H9 (cell line): ENCODE data around the gene HAUS2. TPM values are rescaled to one million over a fixed set of nuclear protein-coding genes. Genes with fewer than 3 reads are reported as not detected.

ENCODE experiments used
- DNase-seq: peaks from one replicate; pipeline ENCODE4 v3.0.0-alpha.2; 2017
- H2AFZ ChIP-seq: one replicate; pipeline ENCODE4 v1.6.1; 2013; ENCODE audit warnings: mild to moderate bottlenecking, low read length, control low read depth, moderate library complexity
- H2AK5ac ChIP-seq: 2 replicates; pipeline ENCODE4 v1.6.1; 2013; ENCODE audit warnings: low read length, control low read depth, mixed read lengths; ENCODE audit not compliant: insufficient read length
- H2BK120ac ChIP-seq: one replicate; pipeline ENCODE4 v1.6.1; 2013; ENCODE audit warnings: low read depth, mild to moderate bottlenecking, low read length, control low read depth, inconsistent platforms; ENCODE audit not compliant: poor library complexity, severe bottlenecking
- H2BK12ac ChIP-seq: 2 replicates; pipeline ENCODE4 v1.6.1; 2013; ENCODE audit warnings: low read length, control low read depth, mixed read lengths, low read depth; ENCODE audit not compliant: insufficient read length
- H2BK15ac ChIP-seq: 2 replicates; pipeline ENCODE4 v1.6.1; 2013; ENCODE audit warnings: low read depth, low read length, control low read depth
- H2BK20ac ChIP-seq: one replicate; pipeline ENCODE4 v1.6.1; 2013; ENCODE audit warnings: low read depth, mild to moderate bottlenecking, low read length, control low read depth, inconsistent platforms; ENCODE audit not compliant: poor library complexity, severe bottlenecking
- H2BK5ac ChIP-seq: 2 replicates; pipeline ENCODE4 v1.6.1; 2013; ENCODE audit warnings: low read length, control low read depth, mixed read lengths; ENCODE audit not compliant: insufficient read length
- H3K14ac ChIP-seq: 2 replicates; pipeline ENCODE4 v1.6.1; 2013; ENCODE audit warnings: low read length, control low read depth; ENCODE audit not compliant: insufficient read depth
- H3K18ac ChIP-seq: 2 replicates; pipeline ENCODE4 v1.6.1; 2013; ENCODE audit warnings: low read depth, mild to moderate bottlenecking, mixed read lengths, low read length, control low read depth; ENCODE audit not compliant: insufficient read length
- H3K23ac ChIP-seq: 2 replicates; pipeline ENCODE4 v1.6.1; 2013; ENCODE audit warnings: low read length, control low read depth, mixed read lengths, low read depth; ENCODE audit not compliant: insufficient read length
- H3K23me2 ChIP-seq: 2 replicates; pipeline ENCODE4 v1.6.1; 2013; ENCODE audit warnings: low read depth, mild to moderate bottlenecking, mixed read lengths, low read length, control low read depth; ENCODE audit not compliant: insufficient read length, poor library complexity, severe bottlenecking
- H3K27ac ChIP-seq: 2 replicates; pipeline ENCODE4 v1.5.1; 2013; ENCODE audit warnings: low read length, control low read depth, mixed read lengths, low read depth; ENCODE audit not compliant: insufficient read length
- H3K27me3 ChIP-seq: 2 replicates; pipeline ENCODE4 v1.6.1; 2013; ENCODE audit warnings: low read length, control low read depth, inconsistent platforms; ENCODE audit not compliant: insufficient read depth
- H3K4ac ChIP-seq: 2 replicates; pipeline ENCODE4 v1.6.1; 2013; ENCODE audit warnings: low read depth, mild to moderate bottlenecking, control low read depth, inconsistent platforms, low read length, moderate library complexity
- H3K4me1 ChIP-seq: 2 replicates; pipeline ENCODE4 v1.6.1; 2013; ENCODE audit warnings: low read length, control low read depth, inconsistent platforms; ENCODE audit not compliant: insufficient read depth
- H3K4me2 ChIP-seq: 2 replicates; pipeline ENCODE4 v1.6.1; 2013; ENCODE audit warnings: low read length, control low read depth, mixed read lengths; ENCODE audit not compliant: insufficient read length, insufficient read depth
- H3K56ac ChIP-seq: 2 replicates; pipeline ENCODE4 v1.6.1; 2013; ENCODE audit warnings: low read depth, mild to moderate bottlenecking, mixed read lengths, low read length, control low read depth; ENCODE audit not compliant: insufficient read length
- H3K79me1 ChIP-seq: 2 replicates; pipeline ENCODE4 v1.6.1; 2013; ENCODE audit warnings: low read depth, mild to moderate bottlenecking, moderate library complexity, low read length, control low read depth, inconsistent platforms; ENCODE audit not compliant: insufficient read depth, poor library complexity, severe bottlenecking
- H3K79me2 ChIP-seq: 2 replicates; pipeline ENCODE4 v1.6.1; 2013; ENCODE audit warnings: low read length, control low read depth, inconsistent platforms; ENCODE audit not compliant: insufficient read depth
- H3K9ac ChIP-seq: 2 replicates; pipeline ENCODE4 v1.6.1; 2013; ENCODE audit warnings: low read length, control low read depth, mixed read lengths; ENCODE audit not compliant: insufficient read length; ENCODE audit errors: extremely low read depth
- H3K9me3 ChIP-seq: one replicate; pipeline ENCODE4 v1.6.1; 2013; ENCODE audit warnings: low read depth, low read length, inconsistent platforms; ENCODE audit not compliant: control insufficient read depth
- H3T11ph ChIP-seq: one replicate; pipeline ENCODE4 v1.6.1; 2013; ENCODE audit warnings: mild to moderate bottlenecking, low read length, control low read depth, inconsistent platforms
- H4K20me1 ChIP-seq: one replicate; pipeline ENCODE4 v1.6.1; 2013; ENCODE audit not compliant: control insufficient read depth, insufficient read length, insufficient read depth
- H4K5ac ChIP-seq: 2 replicates; pipeline ENCODE4 v1.6.1; 2013; ENCODE audit warnings: low read depth, mild to moderate bottlenecking, mixed read lengths, low read length, control low read depth; ENCODE audit not compliant: insufficient read length
- H4K8ac ChIP-seq: replicated peaks from 2 replicates; pipeline ENCODE4 v1.6.1; 2013; ENCODE audit warnings: low read length, control low read depth, mixed read lengths, low read depth; ENCODE audit not compliant: insufficient read length
- H4K91ac ChIP-seq: 2 replicates; pipeline ENCODE4 v1.6.1; 2013; ENCODE audit warnings: low read depth, mild to moderate bottlenecking, moderate library complexity, mixed read lengths, low read length, control low read depth; ENCODE audit not compliant: insufficient read length
- H3K27ac Mint-ChIP-seq, 3 experiments: 2 replicates in 2 of 3; 3 replicates in 1 of 3; pipeline ENCODE4 v1.8.0; 2020 to 2021; ENCODE audit warnings: mixed read lengths in 3 of 3, mild to moderate bottlenecking in 1 of 3, moderate library complexity in 1 of 3
- H3K27me3 Mint-ChIP-seq: 2 replicates; pipeline ENCODE4 v1.8.0; 2021; ENCODE audit warnings: low read depth, mild to moderate bottlenecking, moderate library complexity, mixed read lengths
- H3K36me3 Mint-ChIP-seq, 3 experiments: 2 replicates in 2 of 3; 3 replicates in 1 of 3; pipeline ENCODE4 v1.8.0; 2020 to 2021; ENCODE audit warnings: low read depth in 3 of 3, mixed read lengths in 3 of 3; ENCODE audit not compliant: insufficient read depth in 1 of 3
- H3K4me1 Mint-ChIP-seq, 2 experiments: 2 replicates each; pipeline ENCODE4 v1.8.0; 2020; ENCODE audit warnings: mixed read lengths in 2 of 2
- H3K4me3 Mint-ChIP-seq, 2 experiments: 2 replicates in 1 of 2; 3 replicates in 1 of 2; pipeline ENCODE4 v1.8.0; 2020 to 2021; ENCODE audit warnings: mild to moderate bottlenecking in 2 of 2, mixed read lengths in 2 of 2, moderate library complexity in 1 of 2
- H3K9me3 Mint-ChIP-seq, 2 experiments: 2 replicates in 1 of 2; 3 replicates in 1 of 2; pipeline ENCODE4 v1.8.0; 2020; ENCODE audit warnings: mild to moderate bottlenecking in 2 of 2, mixed read lengths in 2 of 2, moderate library complexity in 1 of 2
- WGBS: extraction: QIAGEN DNeasy Blood & Tissue Kit; methylation state at CpG from one replicate; pipeline ENCODE4 v1.1.7; 2013; ENCODE audit warnings: missing lambda C conversion rate, low lambda C conversion rate, mixed read lengths; ENCODE audit not compliant: insufficient read length; ENCODE audit errors: extremely low coverage; 5-methylcytosine and 5-hydroxymethylcytosine counted together
- total RNA-seq: library from RNA; stranded (reverse); gene quantifications from 2 replicates; pipeline ENCODE4 v1.2.1, GENCODE V29; 2021
- TF ChIP-seq, protein P1 (sequence below): fragments of 200-600 bp; sonication (generic); conservative IDR thresholded peaks from 3 replicates; pipeline ENCODE4 v1.8.0; 2021; ENCODE audit warnings: antibody characterized with exemption, mild to moderate bottlenecking

Gene HAUS2
- total RNA-seq, 1 experiment from 2014 or later, result 42.5 TPM

DNA sequence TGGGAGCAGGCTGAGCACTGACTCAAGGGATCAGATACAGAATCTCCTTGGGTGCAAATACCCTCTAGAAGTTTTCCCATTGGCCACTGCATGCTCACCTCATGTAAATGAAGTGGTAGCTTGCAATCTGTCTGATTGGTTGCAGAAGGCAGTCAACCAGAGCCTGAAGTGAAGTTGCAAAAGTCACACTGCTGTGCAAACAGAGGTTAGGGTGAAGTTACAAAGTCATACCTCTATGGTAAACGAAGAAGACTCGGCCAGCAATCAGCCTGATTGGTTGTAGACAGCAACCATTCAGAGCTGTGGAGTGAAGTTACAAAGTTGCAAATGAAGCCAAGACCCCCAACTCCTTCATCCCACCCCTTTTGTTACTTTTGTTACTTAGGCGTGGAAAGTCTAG lies 53.9 kb downstream of the HAUS2 start:
- no CpG with 5 or more reads among the region's 3 CpGs for WGBS
- peaks cover 8% of the 10 kb centered on the region for H3K9me3 ChIP-seq
- H4K8ac ChIP-seq, result no peak overlapping the region
- no peak overlapping the region for H2BK5ac ChIP-seq
- H3K14ac ChIP-seq, result no peak overlapping the region
- Mint-ChIP-seq H3K4me3 (no peak overlapping the region), H3K36me3 (peaks cover 17 to 22% (median 18%) of the 10 kb centered on the region in 3 experiments), H3K27me3 (no peaks in the 10 kb centered on the region), H3K27ac (no peak overlapping the region; a peak in 1 of 7 replicates), H3K4me1 (peaks cover 0 to 6% of the 10 kb centered on the region in 2 experiments; a peak in 3 of 4 replicates), H3K9me3 (peaks cover 12 to 20% of the 10 kb centered on the region in 2 experiments)
- H2BK20ac ChIP-seq, result no peak overlapping the region
- H3K79me1 ChIP-seq, result no peaks in the 10 kb centered on the region
- H2BK120ac ChIP-seq, result no peak overlapping the region
- no peak overlapping the region for H3K27ac ChIP-seq
- TF ChIP-seq, protein P1, sequence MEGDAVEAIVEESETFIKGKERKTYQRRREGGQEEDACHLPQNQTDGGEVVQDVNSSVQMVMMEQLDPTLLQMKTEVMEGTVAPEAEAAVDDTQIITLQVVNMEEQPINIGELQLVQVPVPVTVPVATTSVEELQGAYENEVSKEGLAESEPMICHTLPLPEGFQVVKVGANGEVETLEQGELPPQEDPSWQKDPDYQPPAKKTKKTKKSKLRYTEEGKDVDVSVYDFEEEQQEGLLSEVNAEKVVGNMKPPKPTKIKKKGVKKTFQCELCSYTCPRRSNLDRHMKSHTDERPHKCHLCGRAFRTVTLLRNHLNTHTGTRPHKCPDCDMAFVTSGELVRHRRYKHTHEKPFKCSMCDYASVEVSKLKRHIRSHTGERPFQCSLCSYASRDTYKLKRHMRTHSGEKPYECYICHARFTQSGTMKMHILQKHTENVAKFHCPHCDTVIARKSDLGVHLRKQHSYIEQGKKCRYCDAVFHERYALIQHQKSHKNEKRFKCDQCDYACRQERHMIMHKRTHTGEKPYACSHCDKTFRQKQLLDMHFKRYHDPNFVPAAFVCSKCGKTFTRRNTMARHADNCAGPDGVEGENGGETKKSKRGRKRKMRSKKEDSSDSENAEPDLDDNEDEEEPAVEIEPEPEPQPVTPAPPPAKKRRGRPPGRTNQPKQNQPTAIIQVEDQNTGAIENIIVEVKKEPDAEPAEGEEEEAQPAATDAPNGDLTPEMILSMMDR, result no peak
- no peak overlapping the region for H3K4ac ChIP-seq
- no peak overlapping the region for H3T11ph ChIP-seq
- H3K23ac ChIP-seq, result no peak overlapping the region
- H3K4me1 ChIP-seq, result no peaks in the 10 kb centered on the region
- H3K18ac ChIP-seq, result no peak overlapping the region
- H3K4me2 ChIP-seq, result no peak overlapping the region
- no peak for DNase-seq
- no peak overlapping the region for H2BK15ac ChIP-seq
- no peak overlapping the region for H3K56ac ChIP-seq
- no peaks in the 10 kb centered on the region for H3K79me2 ChIP-seq
- no peak overlapping the region for H4K91ac ChIP-seq
- no peak overlapping the region for H2AFZ ChIP-seq
- no peaks in the 10 kb centered on the region for H3K27me3 ChIP-seq
- no peaks in the 10 kb centered on the region for H4K20me1 ChIP-seq
- H3K9ac ChIP-seq, result no peak overlapping the region
- no peak overlapping the region for H2AK5ac ChIP-seq
- H2BK12ac ChIP-seq, result no peak overlapping the region
- no peaks in the 10 kb centered on the region for H3K23me2 ChIP-seq
- H4K5ac ChIP-seq, result no peak overlapping the region
